Measurements from ENCODE around the gene BLID. TPM values are rescaled to one million over a fixed set of nuclear protein-coding genes. Genes with fewer than 3 reads are reported as not detected.

The BLID gene
- total and polyA plus RNA-seq, 2 of the 8 experiments (the other 6 are each of a cell fraction or from before 2014, with no cell fraction given) = not detected

GRCh38 chr11:122098261-122098980, 17.6 kb downstream of the BLID start (continued):
- TF ChIP-seq HDAC2 (IDR thresholded peaks at IDR 0.05; ENCODE audit: borderline replicate concordance in 1 of 2, low read depth in 2 of 2, low read length in 2 of 2) (no peak), EGR1 (IDR thresholded peaks at IDR 0.05; ENCODE audit: borderline replicate concordance, low read depth, low read length) (no peak), GABPA (IDR thresholded peaks at IDR 0.05; ENCODE audit: borderline replicate concordance, insufficient read depth, low read length) (no peak), RAD21 (IDR thresholded peaks at IDR 0.05 in 1 of 2, conservative IDR thresholded peaks at IDR 0.05 in 1 of 2; ENCODE audit: low read depth in 2 of 2, low read length in 2 of 2) (no peak), POU5F1 (IDR thresholded peaks at IDR 0.05; ENCODE audit: low read depth, low read length) (no peak)
